Activated naive CD8-positive, alpha-beta T cell (primary cell): ENCODE data around the gene TOGARAM2.

ENCODE experiments used
- H3K27ac Mint-ChIP-seq: one replicate; pipeline ENCODE4 v1.8.0; 2021; ENCODE audit warnings: mixed read lengths
- H3K27me3 Mint-ChIP-seq: one replicate; pipeline ENCODE4 v1.8.0; 2021; ENCODE audit warnings: mixed read lengths
- H3K36me3 Mint-ChIP-seq: one replicate; pipeline ENCODE4 v1.8.0; 2021; ENCODE audit warnings: mixed read lengths
- H3K4me1 Mint-ChIP-seq: one replicate; pipeline ENCODE4 v1.8.0; 2021; ENCODE audit warnings: low read depth, mixed read lengths
- H3K4me3 Mint-ChIP-seq: one replicate; pipeline ENCODE4 v1.8.0; 2021; ENCODE audit warnings: mild to moderate bottlenecking, mixed read lengths
- H3K9me3 Mint-ChIP-seq: one replicate; pipeline ENCODE4 v1.8.0; 2021; ENCODE audit warnings: low read depth, mixed read lengths

The TOGARAM2 gene

GRCh38 chr2:28981016-28981441, at the start of gene TOGARAM2:
TOGARAM2 (plus strand) TSS chr2:28981298; CDS start chr2:28994835, 13,537 bp downstream.
- no peaks in the 10 kb centered on the region for H3K9me3 Mint-ChIP-seq
- H3K27ac Mint-ChIP-seq, result no peak within 1 kb of the TSS
- no peaks in the 10 kb centered on the region for H3K36me3 Mint-ChIP-seq
- H3K4me1 Mint-ChIP-seq, result no peaks in the 10 kb centered on the region
- H3K4me3 Mint-ChIP-seq, result no peak within 1 kb of the TSS
- H3K27me3 Mint-ChIP-seq, result no peaks in the 10 kb centered on the region

GRCh38 chr2:28934769-28935168, 46.3 kb upstream of the TOGARAM2 start:
- no peaks in the 10 kb centered on the region for H3K9me3 Mint-ChIP-seq
- no peaks in the 10 kb centered on the region for H3K4me1 Mint-ChIP-seq
- H3K27ac Mint-ChIP-seq, result no peak overlapping the region
- no peaks in the 10 kb centered on the region for H3K27me3 Mint-ChIP-seq
- peaks cover 7% of the 10 kb centered on the region for H3K36me3 Mint-ChIP-seq
- H3K4me3 Mint-ChIP-seq, result no peak overlapping the region

GRCh38 chr2:28941008-28941407, 40.1 kb upstream of the TOGARAM2 start:
- Mint-ChIP-seq H3K36me3 (peaks cover 14% of the 10 kb centered on the region), H3K27ac (peak overlapping the region; percentile 34)

GRCh38 chr2:28944535-28945248, 36.4 kb upstream of the TOGARAM2 start:
- Mint-ChIP-seq H3K27ac (peak overlapping the region; percentile 54), H3K9me3 (no peaks in the 10 kb centered on the region), H3K36me3 (peaks cover 21% of the 10 kb centered on the region), H3K27me3 (no peaks in the 10 kb centered on the region), H3K4me1 (peaks cover 2% of the 10 kb centered on the region), H3K4me3 (no peak overlapping the region)

More at GRCh38 chr2:28941008-28941407, 40.1 kb upstream of the TOGARAM2 start:
- no peak overlapping the region for H3K4me3 Mint-ChIP-seq
- no peaks in the 10 kb centered on the region for H3K9me3 Mint-ChIP-seq
- no peaks in the 10 kb centered on the region for H3K27me3 Mint-ChIP-seq
- H3K4me1 Mint-ChIP-seq, result no peaks in the 10 kb centered on the region

GRCh38 chr2:28948160-28948559, 32.9 kb upstream of the TOGARAM2 start:
- peaks cover 7% of the 10 kb centered on the region for H3K4me1 Mint-ChIP-seq
- H3K4me3 Mint-ChIP-seq, result no peak overlapping the region
- no peaks in the 10 kb centered on the region for H3K9me3 Mint-ChIP-seq
- peaks cover 16% of the 10 kb centered on the region for H3K36me3 Mint-ChIP-seq
- H3K27ac Mint-ChIP-seq, result no peak overlapping the region
- no peaks in the 10 kb centered on the region for H3K27me3 Mint-ChIP-seq

- H3K27ac Mint-ChIP-seq, result no peak overlapping the region
- H3K36me3 Mint-ChIP-seq, result peaks cover 16% of the 10 kb centered on the region
- no peak overlapping the region for H3K4me3 Mint-ChIP-seq
- H3K4me1 Mint-ChIP-seq, result peaks cover 7% of the 10 kb centered on the region
- H3K27me3 Mint-ChIP-seq, result no peaks in the 10 kb centered on the region
- H3K9me3 Mint-ChIP-seq, result no peaks in the 10 kb centered on the region
Measured at GRCh38 chr2:28949190-28949589, 31.9 kb upstream of the TOGARAM2 start.

GRCh38 chr2:28949617-28950305, 31.3 kb upstream of the TOGARAM2 start:
- H3K36me3 Mint-ChIP-seq, result peaks cover 12% of the 10 kb centered on the region
- H3K4me3 Mint-ChIP-seq, result no peak overlapping the region
- peaks cover 7% of the 10 kb centered on the region for H3K4me1 Mint-ChIP-seq
- H3K27me3 Mint-ChIP-seq, result no peaks in the 10 kb centered on the region
- peak overlapping the region; percentile 5 for H3K27ac Mint-ChIP-seq
- no peaks in the 10 kb centered on the region for H3K9me3 Mint-ChIP-seq

GRCh38 chr2:28950941-28951630, 30.0 kb upstream of the TOGARAM2 start:
- Mint-ChIP-seq H3K27ac (no peak overlapping the region), H3K4me1 (peaks cover 9% of the 10 kb centered on the region), H3K9me3 (no peaks in the 10 kb centered on the region)

GRCh38 chr2:28951910-28952835, 28.9 kb upstream of the TOGARAM2 start:
- H3K4me3 Mint-ChIP-seq, result no peak overlapping the region
- peaks cover 12% of the 10 kb centered on the region for H3K4me1 Mint-ChIP-seq
- H3K27ac Mint-ChIP-seq, result peak overlapping the region; percentile 46
- H3K9me3 Mint-ChIP-seq, result no peaks in the 10 kb centered on the region
- H3K27me3 Mint-ChIP-seq, result no peaks in the 10 kb centered on the region
- peaks cover 7% of the 10 kb centered on the region for H3K36me3 Mint-ChIP-seq

More at GRCh38 chr2:28950941-28951630, 30.0 kb upstream of the TOGARAM2 start:
- Mint-ChIP-seq H3K4me3 (no peak overlapping the region), H3K36me3 (peaks cover 10% of the 10 kb centered on the region), H3K27me3 (no peaks in the 10 kb centered on the region)

- no peak overlapping the region for H3K4me3 Mint-ChIP-seq
- no peaks in the 10 kb centered on the region for H3K27me3 Mint-ChIP-seq
- peaks cover 7% of the 10 kb centered on the region for H3K36me3 Mint-ChIP-seq
- no peaks in the 10 kb centered on the region for H3K9me3 Mint-ChIP-seq
- peak overlapping the region; percentile 46 for H3K27ac Mint-ChIP-seq
- peaks cover 12% of the 10 kb centered on the region for H3K4me1 Mint-ChIP-seq
Measured at GRCh38 chr2:28952836-28953211, 28.3 kb upstream of the TOGARAM2 start.

- no peaks in the 10 kb centered on the region for H3K9me3 Mint-ChIP-seq
- no peaks in the 10 kb centered on the region for H3K27me3 Mint-ChIP-seq
- H3K4me3 Mint-ChIP-seq, result no peak overlapping the region
- H3K4me1 Mint-ChIP-seq, result peaks cover 12% of the 10 kb centered on the region
- no peaks in the 10 kb centered on the region for H3K36me3 Mint-ChIP-seq
- H3K27ac Mint-ChIP-seq, result no peak overlapping the region
Measured at GRCh38 chr2:28955467-28955866, 25.6 kb upstream of the TOGARAM2 start.

GRCh38 chr2:28956415-28956826, 24.7 kb upstream of the TOGARAM2 start:
- no peak overlapping the region for H3K27ac Mint-ChIP-seq
- no peak overlapping the region for H3K4me3 Mint-ChIP-seq
- H3K4me1 Mint-ChIP-seq, result peaks cover 12% of the 10 kb centered on the region
- H3K36me3 Mint-ChIP-seq, result no peaks in the 10 kb centered on the region
- H3K27me3 Mint-ChIP-seq, result no peaks in the 10 kb centered on the region
- no peaks in the 10 kb centered on the region for H3K9me3 Mint-ChIP-seq

GRCh38 chr2:28956890-28957289, 24.2 kb upstream of the TOGARAM2 start:
- Mint-ChIP-seq H3K27me3 (no peaks in the 10 kb centered on the region), H3K4me1 (peaks cover 12% of the 10 kb centered on the region), H3K27ac (no peak overlapping the region), H3K4me3 (no peak overlapping the region), H3K9me3 (no peaks in the 10 kb centered on the region), H3K36me3 (no peaks in the 10 kb centered on the region)

GRCh38 chr2:28958689-28959088, 22.4 kb upstream of the TOGARAM2 start:
- no peaks in the 10 kb centered on the region for H3K9me3 Mint-ChIP-seq
- no peak overlapping the region for H3K4me3 Mint-ChIP-seq
- no peak overlapping the region for H3K27ac Mint-ChIP-seq
- H3K36me3 Mint-ChIP-seq, result no peaks in the 10 kb centered on the region
- H3K4me1 Mint-ChIP-seq, result peaks cover 10% of the 10 kb centered on the region
- no peaks in the 10 kb centered on the region for H3K27me3 Mint-ChIP-seq
